ENCODE data around the gene ATP6AP1.
"Not testable (repeated sequence)": the region's sequence is repeated elsewhere in the genome, so short reads cannot be mapped to it uniquely, and the experiment has no call there.

ATP6AP1 gene

DNA sequence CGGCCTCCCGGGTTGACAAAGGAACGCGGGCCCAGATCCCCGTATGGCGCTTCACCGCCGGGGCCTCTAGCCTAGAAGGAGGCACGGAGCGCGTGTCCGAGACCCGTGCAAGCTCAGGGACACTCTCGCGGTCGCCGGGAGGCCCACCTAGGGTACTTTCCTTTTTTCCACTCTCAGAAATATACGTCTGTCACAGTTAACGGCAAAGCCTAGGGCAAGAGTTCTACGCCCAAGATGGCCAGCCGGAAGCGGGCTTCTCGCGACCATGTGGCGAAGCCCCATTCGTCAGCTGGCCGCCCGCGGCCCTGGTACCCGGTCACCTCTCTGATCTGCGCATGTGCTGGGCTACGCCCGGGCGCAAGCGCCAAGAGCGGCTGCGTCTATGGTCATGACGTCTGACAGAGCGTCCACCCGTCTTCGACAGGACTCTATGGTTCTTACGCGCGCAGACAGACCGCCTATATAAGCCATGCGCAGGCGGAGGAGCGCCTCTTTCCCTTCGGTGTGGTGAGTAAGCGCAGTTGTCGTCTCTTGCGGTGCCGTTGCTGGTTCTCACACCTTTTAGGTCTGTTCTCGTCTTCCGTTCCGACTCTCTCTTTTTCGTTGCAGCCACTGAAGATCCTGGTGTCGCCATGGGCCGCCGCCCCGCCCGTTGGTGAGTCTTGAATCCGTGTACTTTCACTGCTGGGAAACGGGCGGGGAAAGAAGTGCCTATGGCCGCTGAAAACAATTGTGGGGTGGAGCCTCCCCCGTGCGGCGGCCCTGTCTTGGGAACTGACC lies 30.4 kb upstream of the ATP6AP1 start, which contains the start of gene RPL10:
Gene RPL10 (plus strand): TSS at position 490 of the 780 bp plus-strand sequence. CDS start 143 bp downstream, at position 633.
- no peaks in the 10 kb centered on the region for H3K9me3 ChIP-seq (ENCODE audit: insufficient read depth, low read depth, low read length)
- peaks cover 25% of the 10 kb centered on the region for H4K20me1 ChIP-seq (ENCODE audit: insufficient read depth, low read length, poor library complexity, severe bottlenecking)
- H3K36me3 ChIP-seq (ENCODE audit: insufficient read depth, low read length), result peaks cover 21% of the 10 kb centered on the region; the same call in 1 of the 2 replicates
- peaks cover 8% of the 10 kb centered on the region for H3K27me3 ChIP-seq (ENCODE audit: insufficient read depth, low read length, poor library complexity, severe bottlenecking)
- no peak for TF ChIP-seq EZH2phosphoT487 (IDR thresholded peaks at IDR 0.05; ENCODE audit: borderline replicate concordance)
- TF ChIP-seq, protein P1, sequence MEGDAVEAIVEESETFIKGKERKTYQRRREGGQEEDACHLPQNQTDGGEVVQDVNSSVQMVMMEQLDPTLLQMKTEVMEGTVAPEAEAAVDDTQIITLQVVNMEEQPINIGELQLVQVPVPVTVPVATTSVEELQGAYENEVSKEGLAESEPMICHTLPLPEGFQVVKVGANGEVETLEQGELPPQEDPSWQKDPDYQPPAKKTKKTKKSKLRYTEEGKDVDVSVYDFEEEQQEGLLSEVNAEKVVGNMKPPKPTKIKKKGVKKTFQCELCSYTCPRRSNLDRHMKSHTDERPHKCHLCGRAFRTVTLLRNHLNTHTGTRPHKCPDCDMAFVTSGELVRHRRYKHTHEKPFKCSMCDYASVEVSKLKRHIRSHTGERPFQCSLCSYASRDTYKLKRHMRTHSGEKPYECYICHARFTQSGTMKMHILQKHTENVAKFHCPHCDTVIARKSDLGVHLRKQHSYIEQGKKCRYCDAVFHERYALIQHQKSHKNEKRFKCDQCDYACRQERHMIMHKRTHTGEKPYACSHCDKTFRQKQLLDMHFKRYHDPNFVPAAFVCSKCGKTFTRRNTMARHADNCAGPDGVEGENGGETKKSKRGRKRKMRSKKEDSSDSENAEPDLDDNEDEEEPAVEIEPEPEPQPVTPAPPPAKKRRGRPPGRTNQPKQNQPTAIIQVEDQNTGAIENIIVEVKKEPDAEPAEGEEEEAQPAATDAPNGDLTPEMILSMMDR (conservative IDR thresholded peaks at IDR 0.05; ENCODE audit: low read length), result no peak
- H3F3A ChIP-seq (ENCODE audit: low read depth), result no peaks in the 10 kb centered on the region; the same call in 1 of the 2 replicates
- peak within 1 kb of the TSS; percentile 86 for H3K4me2 ChIP-seq (ENCODE audit: low read depth, low read length, poor library complexity, severe bottlenecking)
- peak within 1 kb of the TSS; percentile 100 for H3K9ac ChIP-seq (ENCODE audit: low read depth, low read length, poor library complexity, severe bottlenecking)
- peak within 1 kb of the TSS; percentile 80; the same call in 1 of the 2 replicates for H2AFZ ChIP-seq (ENCODE audit: low read length)
- H3K9me2 ChIP-seq (replicated peaks; ENCODE audit: low read depth, low read length), result no peaks in the 10 kb centered on the region
- H3K4me3 ChIP-seq (ENCODE audit: low read length, poor library complexity, severe bottlenecking), result peak within 1 kb of the TSS; percentile 93
- H3K79me2 ChIP-seq (ENCODE audit: insufficient read depth, low read length), result peaks cover 35% of the 10 kb centered on the region
- peaks cover 13% of the 10 kb centered on the region for H3K4me1 ChIP-seq (ENCODE audit: insufficient read depth, low read length, poor library complexity, severe bottlenecking)

DNA sequence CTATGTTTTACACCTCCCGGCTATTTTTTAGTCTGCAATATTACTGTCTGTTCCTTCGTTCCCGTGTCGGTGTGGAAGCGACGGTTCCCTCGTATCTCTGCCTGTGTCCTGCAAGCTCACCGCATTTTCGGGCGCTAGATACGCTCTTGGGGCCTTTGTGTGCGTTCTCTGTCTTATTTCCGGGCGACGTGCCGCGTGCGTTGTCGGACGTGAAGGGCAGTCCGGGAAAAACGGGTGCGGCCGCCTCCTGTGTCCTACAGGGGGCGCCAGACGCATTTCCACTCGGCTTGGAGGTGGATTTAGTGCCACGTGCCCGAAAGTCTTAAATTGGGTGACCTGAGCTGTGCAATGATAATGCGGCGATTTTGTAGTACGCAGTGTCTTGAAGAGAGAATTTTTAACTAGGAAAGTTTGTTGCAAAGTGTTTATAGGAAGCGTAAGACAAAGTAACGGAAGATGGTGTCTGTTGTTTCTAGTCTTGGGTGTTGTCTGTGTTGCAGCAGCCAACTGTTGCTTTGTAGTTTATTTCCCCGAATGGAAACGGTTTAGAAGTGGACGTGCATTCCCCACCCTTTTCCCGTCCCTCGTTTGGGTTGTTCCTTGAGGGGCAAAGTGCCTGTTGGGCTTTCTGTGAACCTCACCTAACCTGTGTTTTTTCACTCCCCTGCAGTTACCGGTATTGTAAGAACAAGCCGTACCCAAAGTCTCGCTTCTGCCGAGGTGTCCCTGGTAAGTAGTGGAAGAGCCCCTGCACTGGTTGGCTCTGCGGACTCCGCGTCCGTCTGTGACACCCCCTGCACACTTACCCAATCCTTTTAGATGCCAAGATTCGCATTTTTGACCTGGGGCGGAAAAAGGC lies 29.6 kb upstream of the ATP6AP1 start:
- Histone ChIP-seq H3K27me3 (ENCODE audit: insufficient read depth, low read length, poor library complexity, severe bottlenecking) (peaks cover 8% of the 10 kb centered on the region), H3K4me3 (ENCODE audit: low read length, poor library complexity, severe bottlenecking) (peak overlapping the region; percentile 93), H3F3A (ENCODE audit: low read depth) (no peaks in the 10 kb centered on the region; the same call in 1 of the 2 replicates), H2AFZ (ENCODE audit: low read length) (no peak overlapping the region), H3K4me1 (ENCODE audit: insufficient read depth, low read length, poor library complexity, severe bottlenecking) (peaks cover 13% of the 10 kb centered on the region), H3K9ac (ENCODE audit: low read depth, low read length, poor library complexity, severe bottlenecking) (peak overlapping the region; percentile 100), H4K20me1 (ENCODE audit: insufficient read depth, low read length, poor library complexity, severe bottlenecking) (peaks cover 25% of the 10 kb centered on the region), H3K4me2 (ENCODE audit: low read depth, low read length, poor library complexity, severe bottlenecking) (peak overlapping the region; percentile 86), H3K36me3 (ENCODE audit: insufficient read depth, low read length) (peaks cover 21% of the 10 kb centered on the region; the same call in 1 of the 2 replicates), H3K79me2 (ENCODE audit: insufficient read depth, low read length) (peaks cover 35% of the 10 kb centered on the region), H3K9me3 (ENCODE audit: insufficient read depth, low read depth, low read length) (no peaks in the 10 kb centered on the region), H3K9me2 (replicated peaks; ENCODE audit: low read depth, low read length) (no peaks in the 10 kb centered on the region)
- TF ChIP-seq EZH2phosphoT487 (IDR thresholded peaks at IDR 0.05; ENCODE audit: borderline replicate concordance), result no peak
- TF ChIP-seq, protein P1 (conservative IDR thresholded peaks at IDR 0.05; ENCODE audit: low read length), result peak; percentile 64

DNA sequence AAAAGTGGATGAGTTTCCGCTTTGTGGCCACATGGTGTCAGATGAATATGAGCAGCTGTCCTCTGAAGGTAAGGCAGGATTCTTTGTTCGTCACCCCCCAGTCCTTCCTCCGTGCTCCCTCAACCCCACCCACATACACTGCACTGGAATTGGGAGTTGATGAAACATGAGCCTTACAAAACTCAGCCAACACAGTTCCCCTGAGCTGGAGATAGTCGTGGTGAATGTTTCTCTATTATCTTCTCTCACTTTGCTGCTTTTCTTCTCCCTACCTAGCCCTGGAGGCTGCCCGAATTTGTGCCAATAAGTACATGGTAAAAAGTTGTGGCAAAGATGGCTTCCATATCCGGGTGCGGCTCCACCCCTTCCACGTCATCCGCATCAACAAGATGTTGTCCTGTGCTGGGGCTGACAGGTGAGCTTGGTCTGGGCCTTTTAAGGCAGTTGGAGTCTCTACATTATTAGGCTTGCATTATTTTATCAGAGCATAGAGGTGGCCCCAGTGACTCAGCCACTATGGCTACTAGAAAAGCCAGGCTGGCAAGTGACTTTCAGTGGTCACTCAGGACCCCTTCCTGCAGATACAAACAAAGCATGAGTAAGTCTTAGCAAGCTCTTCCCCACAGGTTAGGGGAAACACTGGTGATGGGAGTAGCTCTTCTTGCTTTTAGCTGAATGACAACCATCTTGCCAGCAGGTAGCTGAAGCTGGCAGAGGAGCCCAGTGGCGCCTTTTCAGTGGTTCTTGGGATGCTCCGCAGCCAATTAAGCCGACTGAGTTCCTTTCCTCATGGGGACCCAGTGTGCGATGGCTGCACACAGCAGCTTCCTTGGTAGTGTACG lies 28.7 kb upstream of the ATP6AP1 start:
- H4K20me1 ChIP-seq (ENCODE audit: insufficient read depth, low read length, poor library complexity, severe bottlenecking), result peaks cover 25% of the 10 kb centered on the region
- H2AFZ ChIP-seq (ENCODE audit: low read length), result no peak overlapping the region
- no peaks in the 10 kb centered on the region for H3K9me2 ChIP-seq (replicated peaks; ENCODE audit: low read depth, low read length)
- peak overlapping the region; percentile 100 for H3K9ac ChIP-seq (ENCODE audit: low read depth, low read length, poor library complexity, severe bottlenecking)
- peaks cover 8% of the 10 kb centered on the region for H3K27me3 ChIP-seq (ENCODE audit: insufficient read depth, low read length, poor library complexity, severe bottlenecking)
- no peaks in the 10 kb centered on the region for H3K9me3 ChIP-seq (ENCODE audit: insufficient read depth, low read depth, low read length)
- TF ChIP-seq EZH2phosphoT487 (IDR thresholded peaks at IDR 0.05; ENCODE audit: borderline replicate concordance), result no peak
- TF ChIP-seq, protein P1 (conservative IDR thresholded peaks at IDR 0.05; ENCODE audit: low read length), result no peak
- H3F3A ChIP-seq (ENCODE audit: low read depth), result no peaks in the 10 kb centered on the region; the same call in 1 of the 2 replicates
- H3K4me3 ChIP-seq (ENCODE audit: low read length, poor library complexity, severe bottlenecking), result peak overlapping the region; percentile 93
- H3K36me3 ChIP-seq (ENCODE audit: insufficient read depth, low read length), result peaks cover 21% of the 10 kb centered on the region; the same call in 1 of the 2 replicates
- H3K4me2 ChIP-seq (ENCODE audit: low read depth, low read length, poor library complexity, severe bottlenecking), result peak overlapping the region; percentile 86
- H3K4me1 ChIP-seq (ENCODE audit: insufficient read depth, low read length, poor library complexity, severe bottlenecking), result peaks cover 13% of the 10 kb centered on the region
- H3K79me2 ChIP-seq (ENCODE audit: insufficient read depth, low read length), result peaks cover 35% of the 10 kb centered on the region

DNA sequence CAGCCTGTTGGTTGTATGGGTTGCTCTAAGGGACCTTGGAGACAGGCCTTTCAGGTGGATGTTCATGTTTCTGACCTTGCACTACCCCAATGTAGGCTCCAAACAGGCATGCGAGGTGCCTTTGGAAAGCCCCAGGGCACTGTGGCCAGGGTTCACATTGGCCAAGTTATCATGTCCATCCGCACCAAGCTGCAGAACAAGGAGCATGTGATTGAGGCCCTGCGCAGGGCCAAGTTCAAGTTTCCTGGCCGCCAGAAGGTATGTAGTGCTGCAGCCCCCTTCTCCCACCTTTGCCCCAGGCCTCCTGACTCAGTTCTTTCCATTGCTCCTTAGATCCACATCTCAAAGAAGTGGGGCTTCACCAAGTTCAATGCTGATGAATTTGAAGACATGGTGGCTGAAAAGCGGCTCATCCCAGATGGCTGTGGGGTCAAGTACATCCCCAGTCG lies 28.1 kb upstream of the ATP6AP1 start:
- not testable (repeated sequence) for H3K9me2 ChIP-seq (replicated peaks; ENCODE audit: low read depth, low read length); H3K27me3 ChIP-seq (ENCODE audit: insufficient read depth, low read length, poor library complexity, severe bottlenecking); H2AFZ ChIP-seq (ENCODE audit: low read length); H3K9ac ChIP-seq (ENCODE audit: low read depth, low read length, poor library complexity, severe bottlenecking); H3F3A ChIP-seq (ENCODE audit: low read depth); H3K9me3 ChIP-seq (ENCODE audit: insufficient read depth, low read depth, low read length)
- H3K4me1 ChIP-seq (ENCODE audit: insufficient read depth, low read length, poor library complexity, severe bottlenecking), result peaks cover 13% of the 10 kb centered on the region
- peaks cover 21% of the 10 kb centered on the region; the same call in 1 of the 2 replicates for H3K36me3 ChIP-seq (ENCODE audit: insufficient read depth, low read length)
- H4K20me1 ChIP-seq (ENCODE audit: insufficient read depth, low read length, poor library complexity, severe bottlenecking), result peaks cover 25% of the 10 kb centered on the region
- H3K4me3 ChIP-seq (ENCODE audit: low read length, poor library complexity, severe bottlenecking), result peak overlapping the region; percentile 93
- H3K79me2 ChIP-seq (ENCODE audit: insufficient read depth, low read length), result peaks cover 35% of the 10 kb centered on the region
- H3K4me2 ChIP-seq (ENCODE audit: low read depth, low read length, poor library complexity, severe bottlenecking), result peak overlapping the region; percentile 86

Measured in Loucy (cell line).